Transverse colon (tissue), 4 donors: ENCODE results near the gene MBOAT2. TPM values are rescaled to one million over a fixed set of nuclear protein-coding genes. Genes with fewer than 3 reads are reported as not detected.

ENCODE experiments used
- DNase-seq: peaks from one replicate; pipeline ENCODE4 v3.0.0-alpha.2; 2019
- H3K27ac ChIP-seq, 4 donors: fragments of 200-600 bp; sonication (generic); 2 replicates each; pipeline ENCODE4 v1.5.1; 2016 to 2018; ENCODE audit warnings: inconsistent platforms in 4 of 4
- H3K27me3 ChIP-seq: fragments of 200-600 bp; sonication (generic); 2 replicates; pipeline ENCODE4 v1.5.1; 2017; ENCODE audit warnings: inconsistent platforms
- H3K36me3 ChIP-seq, 4 donors: fragments of 200-600 bp; sonication (generic); 2 replicates each; pipeline ENCODE4 v1.5.1; 2017 to 2019; ENCODE audit warnings: inconsistent platforms in 4 of 4
- H3K4me1 ChIP-seq, 4 donors: fragments of 200-600 bp; sonication (generic); 2 replicates each; pipeline ENCODE4 v1.5.1; 2017 to 2020; ENCODE audit warnings: inconsistent platforms in 4 of 4
- H3K4me3 ChIP-seq, 4 donors: fragments of 200-600 bp; sonication (generic); 1 replicate in 1 of 4; 2 replicates in 3 of 4; pipeline versions ENCODE4 v1.5.1 to v1.6.1; 2017 to 2019; ENCODE audit warnings: inconsistent platforms in 4 of 4
- H3K9me3 ChIP-seq, 2 donors: fragments of 200-600 bp; sonication (generic); 2 replicates each; pipeline ENCODE4 v1.5.1; 2017 to 2019; ENCODE audit warnings: inconsistent platforms in 2 of 2
- CTCF ChIP-seq, 5 experiments: fragments of 200-600 bp in 3 of 5; fragments of 450-650 bp in 2 of 5; sonication (generic) in 3 of 5; IDR thresholded peaks; 1 replicate in 2 of 5; 2 replicates in 3 of 5; pipeline ENCODE4 v1.5.1; 2016 to 2017; ENCODE audit warnings: antibody characterized with exemption in 5 of 5, inconsistent platforms in 3 of 5, mild to moderate bottlenecking in 2 of 5, moderate library complexity in 1 of 5
- EP300 ChIP-seq: sonication (generic); formaldehyde crosslinking; IDR thresholded peaks from one replicate; pipeline ENCODE4 v1.6.1; 2017; ENCODE audit warnings: antibody characterized with exemption, low read depth
- POLR2A ChIP-seq: fragments of 450-650 bp; IDR thresholded peaks from one replicate; pipeline ENCODE4 v1.6.1; 2016; ENCODE audit warnings: antibody characterized with exemption, mild to moderate bottlenecking, moderate library complexity
- POLR2AphosphoS5 ChIP-seq, 3 donors: sonication (generic); formaldehyde crosslinking; IDR thresholded peaks; one replicate each; pipeline ENCODE4 v1.6.1; 2016; ENCODE audit warnings: antibody characterized with exemption in 3 of 3
- WGBS, 2 donors: methylation state at CpG; one replicate each; pipeline ENCODE4 v1.1.5; 2018; ENCODE audit warnings: low coverage in 1 of 2; 5-methylcytosine and 5-hydroxymethylcytosine counted together
- in situ Hi-C, 4 donors: fragments of 200-750 bp; cut with MboI; loops; one replicate each; pipeline versions ENCODE4 v1.15.0 to v1.15.1; 2017; ENCODE audit warnings: low sequenced_read_pairs in 3 of 4, low pct_ligation_motif_present in 1 of 4, low pct_unique_long_range_greater_than_20kb in 1 of 4
- intact Hi-C: fragments of 100-400 bp; cut with DNase I; formaldehyde crosslinking; loops from one replicate; pipeline ENCODE4 v1.15.1; 2023; ENCODE audit warnings: low total_unique reads
- total RNA-seq, 4 donors: library from RNA; depleted of rRNA; stranded (reverse); fragments of >200 nt; gene quantifications; one replicate each; pipeline ENCODE4 v1.1.0, GENCODE V29; 2016

MBOAT2 gene
- total RNA-seq, 4 donors from 2014 or later, result 10.0 to 132 (median 89.2) TPM

DNA sequence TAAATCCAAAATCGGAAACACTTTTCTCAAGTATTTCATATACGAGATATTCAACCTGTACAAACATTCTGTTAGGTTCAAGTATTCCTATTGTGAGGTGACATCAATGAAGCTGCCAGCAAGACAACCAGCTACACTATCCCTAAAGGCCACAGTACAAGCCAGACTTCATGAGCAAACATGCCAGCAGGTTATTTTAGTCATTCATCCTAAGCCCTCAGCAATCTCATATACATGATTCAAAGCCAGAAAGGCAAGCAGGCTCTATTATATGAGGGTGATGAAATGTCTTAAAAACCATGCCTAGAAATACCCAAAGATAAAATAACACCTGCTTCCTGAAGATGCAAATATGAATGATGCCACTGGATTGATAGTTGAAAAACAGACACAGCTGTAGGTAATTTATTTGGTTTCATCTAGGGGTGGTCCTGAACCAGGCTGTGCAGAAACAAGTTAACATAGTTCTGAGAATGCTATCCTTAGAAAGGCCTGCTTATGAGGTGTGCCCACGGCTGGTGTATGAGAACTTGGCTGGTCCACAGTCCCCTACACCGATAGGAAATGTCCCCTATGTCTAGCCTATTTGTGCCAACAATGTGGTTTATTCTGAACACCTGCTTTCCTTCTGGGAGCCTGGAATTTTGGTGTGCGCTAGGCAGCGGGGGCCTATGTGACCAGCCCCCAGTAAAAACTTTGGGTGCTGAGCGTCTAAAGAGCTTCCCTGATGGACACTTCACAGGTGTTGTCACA, 117.9 kb downstream of the MBOAT2 start:
- 84 to 92% methylated on average over 2 to 7 of the region's 7 CpGs for WGBS, 2 donors
- no peak for TF ChIP-seq POLR2A
- no peak for TF ChIP-seq EP300
- TF ChIP-seq CTCF (IDR thresholded peaks at IDR 0.05), result no peak
- no peak for TF ChIP-seq POLR2AphosphoS5 (IDR thresholded peaks at IDR 0.05)
- Histone ChIP-seq H3K4me1 (peaks cover 0 to 28% (median 5%) of the 10 kb centered on the region in 4 donors), H3K9me3 (no peaks in the 10 kb centered on the region), H3K27me3 (no peaks in the 10 kb centered on the region), H3K4me3 (no peak overlapping the region), H3K36me3 (peaks cover 0 to 7% (median 0%) of the 10 kb centered on the region in 4 donors), H3K27ac (peak overlapping the region in 3 of 4 donors; percentile 3 to 43 (median 6))
- in situ Hi-C loops (no loop called here), intact Hi-C loops (no loop called here)
- DNase-seq, result no peak

DNA sequence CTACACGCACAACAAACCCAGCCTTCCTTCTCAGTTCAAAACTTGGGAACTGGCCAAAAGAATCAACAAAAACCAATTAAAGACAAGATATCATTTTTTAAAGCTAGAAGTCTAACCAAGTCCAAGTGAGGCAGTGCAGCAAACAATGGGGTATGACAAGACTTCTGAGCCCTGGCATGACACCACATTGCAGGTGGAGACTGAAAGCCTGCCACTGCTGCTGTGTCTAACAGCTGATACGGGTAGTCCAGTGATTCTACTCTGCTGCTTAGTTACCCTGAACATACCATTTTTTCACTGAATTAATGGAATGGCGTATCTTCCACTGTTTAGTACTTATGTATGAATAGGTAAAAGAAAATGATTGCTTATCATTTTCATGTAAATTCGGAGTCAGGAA, 118.7 kb downstream of the MBOAT2 start:
- 94 to 97% methylated on average over 4 of the region's 4 CpGs for WGBS, 2 donors
- no peaks in the 10 kb centered on the region for H3K27me3 ChIP-seq
- no peak for DNase-seq
- H3K36me3 ChIP-seq, result peaks cover 0 to 12% (median 0%) of the 10 kb centered on the region in 4 donors
- intact Hi-C loops (no loop called here), in situ Hi-C loops (no loop called here)
- no peak overlapping the region for H3K4me3 ChIP-seq
- TF ChIP-seq CTCF (IDR thresholded peaks at IDR 0.05) (no peak), POLR2A (no peak), EP300 (no peak), POLR2AphosphoS5 (IDR thresholded peaks at IDR 0.05) (no peak)
- H3K9me3 ChIP-seq, result no peaks in the 10 kb centered on the region
- H3K27ac ChIP-seq, result no peak overlapping the region
- peaks cover 0 to 28% (median 5%) of the 10 kb centered on the region in 4 donors for H3K4me1 ChIP-seq

- Histone ChIP-seq H3K4me3 (no peak overlapping the region), H3K36me3 (peaks cover 0 to 12% (median 0%) of the 10 kb centered on the region in 4 donors), H3K27ac (no peak overlapping the region), H3K9me3 (no peaks in the 10 kb centered on the region), H3K27me3 (no peaks in the 10 kb centered on the region), H3K4me1 (peaks cover 0 to 14% (median 5%) of the 10 kb centered on the region in 4 donors)
- intact Hi-C loops, result no loop called here
- 86 to 87% methylated on average over 2 to 5 of the region's 5 CpGs for WGBS, 2 donors
- peak; percentile 26 for DNase-seq
- TF ChIP-seq POLR2A (no peak), CTCF (IDR thresholded peaks at IDR 0.05) (peak in 3 of 5 experiments; percentile 14 to 23 (median 18))
- in situ Hi-C loops, result no loop called here
Observed at GRCh38 chr2:8882094-8882493, 121.4 kb downstream of the MBOAT2 start.

GRCh38 chr2:8877894-8878293, 125.6 kb downstream of the MBOAT2 start:
- intact Hi-C loops (no loop called here), in situ Hi-C loops (loop anchor here in 3 of 4 donors (10.0 kb wide), 1 partner anchor 257 kb away; no protein-coding TSS in a partner anchor)
- no peak for DNase-seq

More at GRCh38 chr2:8877894-8878293, 125.6 kb downstream of the MBOAT2 start:
- 87 to 92% methylated on average over 4 of the region's 4 CpGs for WGBS, 2 donors
- H3K4me3 ChIP-seq, result no peak overlapping the region
- no peaks in the 10 kb centered on the region for H3K27me3 ChIP-seq
- H3K4me1 ChIP-seq, result no peaks in the 10 kb centered on the region
- TF ChIP-seq POLR2AphosphoS5 (IDR thresholded peaks at IDR 0.05) (no peak), EP300 (no peak), CTCF (IDR thresholded peaks at IDR 0.05) (no peak), POLR2A (no peak)
- peaks cover 0 to 12% (median 0%) of the 10 kb centered on the region in 4 donors for H3K36me3 ChIP-seq
- H3K9me3 ChIP-seq, result no peaks in the 10 kb centered on the region
- no peak overlapping the region for H3K27ac ChIP-seq
